K562 (cell line): ENCODE measurements around the gene RACGAP1. TPM values are rescaled to one million over a fixed set of nuclear protein-coding genes. Genes with fewer than 3 reads are reported as not detected.

Source experiments
- ATAC-seq: fragments of 200-7000 bp; cut with Tn5 transposase; 3 replicates; pipeline ENCODE4 v1.9.1; 2020; ENCODE audit warnings: moderate library complexity
- BruUV-seq: library from RNA; stranded (reverse); fragments of 400-500 nt; replicated peaks from 2 replicates; lab custom pipeline; 2021; lab: Mats Ljungman, UMichigan
- CTCF ChIA-PET: fragments of 300-600 bp; formaldehyde crosslinking; extraction: SDS; loops from one replicate; lab custom pipeline; 2021; ENCODE audit warnings: low intra/inter-chr PET ratio; lab: Yijun Ruan, JAX
- POLR2A ChIA-PET: fragments of 300-600, 350-650 bp; sonication (Branson Sonifier 250); formaldehyde crosslinking; extraction: SDS; loops from one replicate; lab custom pipeline; 2021; ENCODE audit warnings: antibody characterized with exemption, inconsistent platforms; lab: Yijun Ruan, JAX
- DNase-seq, 4 experiments: peaks; one replicate each; pipeline versions ENCODE4 v3.0.0 to v3.0.0-alpha.2; 2011 to 2018; ENCODE audit warnings: low spot score in 3 of 4, mixed read lengths in 3 of 4; ENCODE audit errors: extremely low read depth in 1 of 4
- FAIRE-seq: peaks from 2 replicates; lab custom pipeline; 2011; peaks lifted over from hg19 to GRCh38; lab: Jason Lieb, UNC
- H2AFZ ChIP-seq: 2 replicates; pipeline ENCODE4 v1.6.0; 2011; ENCODE audit warnings: low read depth, low read length, control low read depth, inconsistent platforms
- H3K27ac ChIP-seq: fragments of 200-600 bp; 3 replicates; pipeline ENCODE4 v1.8.0; 2011; ENCODE audit warnings: low read depth, mild to moderate bottlenecking, control low read depth, inconsistent platforms, low read length, moderate library complexity, mixed read lengths; ENCODE audit errors: extremely low read depth
- H3K27me3 ChIP-seq, 2 experiments: fragments of 300-600 bp in 1 of 2; 2 replicates in 1 of 2; 3 replicates in 1 of 2; pipeline versions ENCODE4 v1.6.0 to v1.8.0; 2011; ENCODE audit warnings: inconsistent platforms in 2 of 2, low read length in 2 of 2, mild to moderate bottlenecking in 1 of 2, mixed read lengths in 1 of 2, moderate library complexity in 1 of 2; ENCODE audit not compliant: control insufficient read depth in 2 of 2, insufficient read depth in 2 of 2
- H3K36me3 ChIP-seq: fragments of 300-600 bp; 3 replicates; pipeline ENCODE4 v1.8.0; 2011; ENCODE audit warnings: mild to moderate bottlenecking, low read length, inconsistent platforms; ENCODE audit not compliant: control insufficient read depth, insufficient read depth
- H3K4me1 ChIP-seq, 2 experiments: fragments of 200-600 bp in 1 of 2; replicated peaks in 1 of 2; 2 replicates in 1 of 2; 3 replicates in 1 of 2; pipeline versions ENCODE4 v1.5.1 to v1.8.0; 2011; ENCODE audit warnings: inconsistent platforms in 2 of 2, low read length in 2 of 2, mild to moderate bottlenecking in 1 of 2, mixed read lengths in 1 of 2, moderate library complexity in 1 of 2; ENCODE audit not compliant: control insufficient read depth in 2 of 2, insufficient read depth in 2 of 2
- H3K4me2 ChIP-seq: 2 replicates; pipeline ENCODE4 v1.6.1; 2011; ENCODE audit warnings: low read length, control low read depth, inconsistent platforms, mixed read lengths; ENCODE audit not compliant: insufficient read depth
- H3K4me3 ChIP-seq: fragments of 200-600 bp; sonication (generic), shearing (Covaris generic); 2 replicates; pipeline ENCODE4 v1.5.1; 2016; ENCODE audit warnings: control low read depth, inconsistent platforms
- H3K79me2 ChIP-seq: fragments of 200-600 bp; 3 replicates; pipeline ENCODE4 v1.8.0; 2011; ENCODE audit warnings: low read length, inconsistent platforms; ENCODE audit not compliant: control insufficient read depth, insufficient read depth
- H3K9ac ChIP-seq, 2 experiments: 2 replicates each; pipeline versions ENCODE4 v1.6.0 to v1.6.1; 2011; ENCODE audit warnings: low read depth in 2 of 2, low read length in 2 of 2, control low read depth in 1 of 2, inconsistent platforms in 1 of 2, mild to moderate bottlenecking in 1 of 2, mixed read lengths in 1 of 2; ENCODE audit not compliant: insufficient read depth in 1 of 2
- H3K9me1 ChIP-seq: one replicate; pipeline ENCODE4 v1.6.0; 2011; ENCODE audit warnings: inconsistent platforms, mild to moderate bottlenecking, low read length, moderate library complexity; ENCODE audit not compliant: control insufficient read depth, insufficient read depth
- H3K9me3 ChIP-seq: replicated peaks from 2 replicates; pipeline ENCODE4 v1.5.1; 2011; ENCODE audit warnings: low read depth, low read length, inconsistent platforms; ENCODE audit not compliant: control insufficient read depth, insufficient read depth
- H4K20me1 ChIP-seq: replicated peaks from 2 replicates; pipeline ENCODE4 v1.6.1; 2011; ENCODE audit warnings: low read length, inconsistent platforms, mixed read lengths; ENCODE audit not compliant: control insufficient read depth, insufficient read depth
- CBFA2T2 ChIP-seq: fragments of 450-650 bp; conservative IDR thresholded peaks from 2 replicates; pipeline ENCODE4 v1.6.1; 2017; ENCODE audit warnings: mild to moderate bottlenecking
- FOXA3 ChIP-seq, 2 experiments: fragments of 450-650 bp in 1 of 2; sonication (generic) in 1 of 2; formaldehyde crosslinking; IDR thresholded peaks in 1 of 2; conservative IDR thresholded peaks in 1 of 2; 2 replicates each; pipeline versions ENCODE4 v1.4.0 to v1.8.0; 2020 to 2022; ENCODE audit warnings: mild to moderate bottlenecking in 2 of 2, missing genetic modification reagents in 1 of 2
- HNRNPUL1 ChIP-seq: fragments of 200-400 bp; formaldehyde crosslinking; IDR thresholded peaks from 2 replicates; pipeline ENCODE4 v1.6.1; 2017; ENCODE audit warnings: low read length
- KDM1A ChIP-seq, 2 experiments: fragments of 450-650 bp; IDR thresholded peaks; 2 replicates each; pipeline ENCODE4 v1.6.1; 2016; ENCODE audit warnings: mild to moderate bottlenecking in 2 of 2
- MTA2 ChIP-seq: fragments of 450-650 bp; IDR thresholded peaks from 2 replicates; pipeline ENCODE4 v1.6.1; 2016; ENCODE audit warnings: low read depth
- PBX2 ChIP-seq, 2 experiments: IDR thresholded peaks in 1 of 2; conservative IDR thresholded peaks in 1 of 2; 2 replicates each; pipeline ENCODE4 v1.6.1; 2016; ENCODE audit warnings: low read depth in 2 of 2, mild to moderate bottlenecking in 1 of 2, missing compliant biosample characterization in 1 of 2, missing genetic modification characterization in 1 of 2, moderate library complexity in 1 of 2
- PML ChIP-seq: IDR thresholded peaks from 2 replicates; pipeline ENCODE4 v1.6.1; 2012; ENCODE audit warnings: low read length, inconsistent platforms
- POU5F1 ChIP-seq: fragments of 150-350 bp; IDR thresholded peaks from 2 replicates; pipeline ENCODE4 v1.6.1; 2014; ENCODE audit warnings: borderline replicate concordance, low read length, low read depth, mild to moderate bottlenecking; ENCODE audit not compliant: partially characterized antibody
- SMAD4 ChIP-seq: fragments of 250-450 bp; sonication (Bioruptor Pico); conservative IDR thresholded peaks from 2 replicates; pipeline ENCODE4 v1.8.0; 2021; ENCODE audit warnings: inconsistent platforms, mild to moderate bottlenecking, moderate library complexity
- SRF ChIP-seq, 2 experiments: fragments of 250-450, 450-650 bp in 1 of 2; sonication (Bioruptor Pico) in 1 of 2; sonication (generic) in 1 of 2; formaldehyde crosslinking; IDR thresholded peaks; 2 replicates each; pipeline versions ENCODE4 v1.5.0 to v1.5.1; 2020 to 2022; ENCODE audit warnings: mild to moderate bottlenecking in 1 of 2, missing genetic modification reagents in 1 of 2
- TEAD4 ChIP-seq, 2 experiments: sonication (generic) in 1 of 2; formaldehyde crosslinking in 1 of 2; IDR thresholded peaks; 2 replicates each; pipeline versions ENCODE4 v1.6.1 to v1.8.0; 2012 to 2022; ENCODE audit warnings: borderline replicate concordance in 1 of 2, inconsistent platforms in 1 of 2, low read length in 1 of 2, mild to moderate bottlenecking in 1 of 2, missing genetic modification reagents in 1 of 2
- ZNF3 ChIP-seq: fragments of 250-450 bp; sonication (Bioruptor Pico); IDR thresholded peaks from 2 replicates; pipeline ENCODE4 v1.5.0; 2021; ENCODE audit warnings: mild to moderate bottlenecking, moderate library complexity
- ZNF766 ChIP-seq: fragments of 200-800 bp; sonication (Bioruptor generic); conservative IDR thresholded peaks from 2 replicates; pipeline ENCODE4 v1.6.1; 2016; ENCODE audit warnings: missing genetic modification characterization, missing compliant biosample characterization
- WGBS: fragments of 100-300 bp; shearing (Covaris generic); methylation state at CpG from one replicate; pipeline ENCODE4 v1.1.6; 2016; ENCODE audit warnings: low coverage, mixed read lengths; ENCODE audit not compliant: insufficient coverage; ENCODE audit errors: missing lambda C conversion rate; 5-methylcytosine and 5-hydroxymethylcytosine counted together
- in situ Hi-C: fragments of 300-500 bp; cut with MboI; formaldehyde crosslinking; loops from 4 replicates; pipeline ENCODE4 v1.15.0; 2018; ENCODE audit warnings: inconsistent platforms, mixed read lengths
- intact Hi-C: fragments of 100-400 bp; cut with micrococcal nuclease; formaldehyde crosslinking; loops from 2 replicates; pipeline ENCODE4 v1.14.2; 2022
- polyA plus RNA-seq, 8 experiments: library from polyadenylated mRNA; depleted of rRNA in 4 of 8; stranded (reverse) in 5 of 8; unstranded in 3 of 8; fragments of >200 nt; fragmentation: Nextera tagmentation in 2 of 8; fragmentation: Illumina TruSeq in 1 of 8; extraction: Ambion mirVana in 2 of 8; extraction: Trizol in 1 of 8; gene quantifications; 2 replicates each; pipeline versions ENCODE4 v1.2.1 to v1.2.3, GENCODE V29; 2011 to 2014; ENCODE audit warnings: inconsistent platforms in 1 of 8, missing spikeins in 1 of 8
- total RNA-seq, 7 experiments: library from RNA; depleted of rRNA in 6 of 7; stranded (reverse); fragments of >200 nt in 6 of 7; fragmentation: Illumina TruSeq in 2 of 7; extraction: Trizol in 2 of 7; gene quantifications; 2 replicates each; pipeline versions ENCODE4 v1.2.1 to v1.2.3, GENCODE V29; 2011 to 2021; ENCODE audit warnings: low replicate concordance in 1 of 7
- TF ChIP-seq, protein P1 (sequence below): IDR thresholded peaks from 2 replicates; pipeline ENCODE4 v1.6.1; 2014; ENCODE audit warnings: antibody characterized with exemption
- TF ChIP-seq, protein P2 (sequence below), 2 experiments: IDR thresholded peaks; 2 replicates each; pipeline ENCODE4 v1.6.1; 2011; ENCODE audit warnings: borderline replicate concordance in 1 of 2, control low read depth in 1 of 2, low read depth in 1 of 2, low read length in 1 of 2, mild to moderate bottlenecking in 1 of 2, mixed read lengths in 1 of 2, moderate library complexity in 1 of 2; ENCODE audit not compliant: insufficient read depth in 1 of 2, insufficient read length in 1 of 2, poor library complexity in 1 of 2, severe bottlenecking in 1 of 2; ENCODE audit errors: extremely low read depth in 1 of 2

RACGAP1 gene
- total and polyA plus RNA-seq, 9 of the 15 experiments (the other 6 are each of a cell fraction or from before 2014, with no cell fraction given) = 56.4 to 92.9 (median 71.8) TPM

DNA sequence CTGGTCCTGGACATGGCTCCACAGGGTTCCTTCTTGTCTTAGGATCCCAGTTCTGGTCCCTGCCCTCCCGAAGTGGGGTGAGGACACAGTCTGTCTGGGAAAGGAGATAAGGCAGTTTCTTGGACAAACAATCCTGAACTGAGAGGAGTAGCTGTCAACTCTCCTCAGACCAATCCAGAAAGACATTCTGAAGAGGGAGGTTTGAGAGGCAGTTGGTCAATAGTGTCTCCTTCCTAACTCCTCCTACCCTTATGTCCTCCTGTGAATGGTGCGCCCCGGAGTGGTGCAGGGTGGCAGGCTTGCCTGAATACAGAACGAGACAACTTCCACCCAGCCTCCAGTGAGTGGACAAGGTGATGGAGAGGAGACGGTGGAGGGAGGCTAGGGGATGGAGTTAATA, 16.7 kb upstream of the RACGAP1 start:
- Histone ChIP-seq H3K4me3 (no peak overlapping the region), H3K27ac (no peak overlapping the region; the same call in 2 of the 3 replicates), H3K4me2 (peak overlapping the region; percentile 59), H3K9me3 (no peaks in the 10 kb centered on the region), H3K79me2 (no peaks in the 10 kb centered on the region), H2AFZ (peak overlapping the region; percentile 49; the same call in 1 of the 2 replicates), H4K20me1 (0 out of 2 replicates have a peak, but pooled peaks cover 7% of the 10 kb centered on the region), H3K36me3 (no peaks in the 10 kb centered on the region), H3K4me1 (peaks cover 26 to 27% of the 10 kb centered on the region in 2 experiments), H3K9me1 (no peaks in the 10 kb centered on the region), H3K9ac (no peak overlapping the region), H3K27me3 (no peaks in the 10 kb centered on the region)
- WGBS = 12% methylated on average over 5 of the region's 5 CpGs
- ChIA-PET POLR2A (interaction anchor here (0.6 to 3.1 kb wide), 4 partner anchors 8 to 59 kb away, joined by 3 to 14 read pairs (median 5); no protein-coding TSS in a partner anchor), CTCF (interaction anchor here (0.9 to 4.7 kb wide), 3 partner anchors 14 to 33 kb away, joined by 4 to 22 read pairs (median 4); no protein-coding TSS in a partner anchor)
- FAIRE-seq (peak; percentile 87), ATAC-seq (peak; percentile 87), DNase-seq (peak; percentile 76 to 82 (median 80))
- in situ Hi-C loops (no loop called here), intact Hi-C loops (no loop called here)
- BruUV-seq = no TSS peak
- TF ChIP-seq SRF (CRISPR knock-in tag; IDR thresholded peaks at IDR 0.05) (peak in 1 of 2 experiments; percentile 56; a peak in 1 of 4 replicates), TEAD4 (IDR thresholded peaks at IDR 0.05; ENCODE audit: low read length) (peak; percentile 83), TEAD4 (CRISPR knock-in tag; IDR thresholded peaks at IDR 0.05; ENCODE audit: borderline replicate concordance) (no peak), FOXA3 (CRISPR knock-in tag; conservative IDR thresholded peaks at IDR 0.05 in 1 of 2, IDR thresholded peaks at IDR 0.05 in 1 of 2) (peak in 1 of 2 experiments; percentile 75; a peak in 2 of 4 replicates), PBX2 (CRISPR knock-in tag; IDR thresholded peaks at IDR 0.05; ENCODE audit: low read depth) (no peak), PBX2 (tag; conservative IDR thresholded peaks at IDR 0.05; ENCODE audit: low read depth) (peak; percentile 35), CBFA2T2 (peak; percentile 88), PML (peak; percentile 68; the same call in 1 of the 2 replicates), HNRNPUL1 (no peak), ZNF766 (CRISPR knock-in tag) (peak; percentile 58; the same call in 1 of the 2 replicates), KDM1A (IDR thresholded peaks at IDR 0.05) (peak; percentile 48 to 66; a peak in 3 of 4 replicates), MTA2 (peak; percentile 83), POU5F1 (no peak), ZNF3 (CRISPR knock-in tag) (no peak), SMAD4 (CRISPR knock-in tag) (peak; percentile 43; the same call in 1 of the 2 replicates)
- TF ChIP-seq, protein P1, sequence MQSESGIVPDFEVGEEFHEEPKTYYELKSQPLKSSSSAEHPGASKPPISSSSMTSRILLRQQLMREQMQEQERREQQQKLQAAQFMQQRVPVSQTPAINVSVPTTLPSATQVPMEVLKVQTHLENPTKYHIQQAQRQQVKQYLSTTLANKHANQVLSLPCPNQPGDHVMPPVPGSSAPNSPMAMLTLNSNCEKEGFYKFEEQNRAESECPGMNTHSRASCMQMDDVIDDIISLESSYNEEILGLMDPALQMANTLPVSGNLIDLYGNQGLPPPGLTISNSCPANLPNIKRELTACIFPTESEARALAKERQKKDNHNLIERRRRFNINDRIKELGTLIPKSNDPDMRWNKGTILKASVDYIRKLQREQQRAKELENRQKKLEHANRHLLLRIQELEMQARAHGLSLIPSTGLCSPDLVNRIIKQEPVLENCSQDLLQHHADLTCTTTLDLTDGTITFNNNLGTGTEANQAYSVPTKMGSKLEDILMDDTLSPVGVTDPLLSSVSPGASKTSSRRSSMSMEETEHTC = no peak
- TF ChIP-seq, protein P2, sequence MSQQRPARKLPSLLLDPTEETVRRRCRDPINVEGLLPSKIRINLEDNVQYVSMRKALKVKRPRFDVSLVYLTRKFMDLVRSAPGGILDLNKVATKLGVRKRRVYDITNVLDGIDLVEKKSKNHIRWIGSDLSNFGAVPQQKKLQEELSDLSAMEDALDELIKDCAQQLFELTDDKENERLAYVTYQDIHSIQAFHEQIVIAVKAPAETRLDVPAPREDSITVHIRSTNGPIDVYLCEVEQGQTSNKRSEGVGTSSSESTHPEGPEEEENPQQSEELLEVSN (IDR thresholded peaks at IDR 0.05; ENCODE audit: borderline replicate concordance in 1 of 2, extremely low read depth in 1 of 2, insufficient read depth in 1 of 2, insufficient read length in 1 of 2, low read depth in 1 of 2, low read length in 1 of 2, poor library complexity in 1 of 2, severe bottlenecking in 1 of 2) = no peak
